ENCODE measurements around the gene UROC1.

The UROC1 gene

DNA sequence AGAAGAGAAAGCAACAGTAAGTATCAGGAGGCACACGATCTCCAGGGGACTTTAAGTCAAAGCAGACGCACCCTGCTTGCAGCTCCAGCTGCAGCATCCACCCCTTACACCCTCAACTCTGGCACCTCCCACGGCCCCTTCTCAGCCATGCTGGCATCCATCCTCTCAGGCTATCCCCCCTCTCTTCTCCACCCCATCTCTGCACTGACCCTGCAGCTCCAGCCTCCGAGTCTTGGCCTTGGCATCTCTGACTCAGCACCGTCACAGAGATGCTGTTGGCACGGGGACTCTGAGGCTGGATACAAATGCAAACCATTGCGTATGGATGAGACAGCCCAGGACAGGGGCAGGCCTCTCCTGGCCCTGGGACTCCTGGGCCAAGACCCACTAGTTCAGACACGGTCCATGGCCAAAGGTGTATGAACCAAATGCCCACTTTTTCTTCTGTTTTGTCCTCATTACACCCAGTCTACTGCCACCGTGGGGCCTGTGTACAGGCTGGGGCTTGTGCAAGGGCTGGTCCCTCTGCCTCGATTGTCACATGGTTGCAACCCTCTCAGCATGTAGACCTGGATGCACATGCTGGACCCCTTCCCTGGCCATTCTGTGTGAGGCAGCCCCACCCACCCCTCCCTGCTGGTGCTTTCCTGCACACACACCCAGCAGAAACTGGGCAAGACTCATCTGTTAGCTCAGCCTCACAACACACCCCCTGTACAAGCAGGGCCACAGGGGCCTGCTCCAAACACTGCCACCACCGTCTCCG lies 23.2 kb downstream of the UROC1 start:
- no peak for DNase-seq

DNA sequence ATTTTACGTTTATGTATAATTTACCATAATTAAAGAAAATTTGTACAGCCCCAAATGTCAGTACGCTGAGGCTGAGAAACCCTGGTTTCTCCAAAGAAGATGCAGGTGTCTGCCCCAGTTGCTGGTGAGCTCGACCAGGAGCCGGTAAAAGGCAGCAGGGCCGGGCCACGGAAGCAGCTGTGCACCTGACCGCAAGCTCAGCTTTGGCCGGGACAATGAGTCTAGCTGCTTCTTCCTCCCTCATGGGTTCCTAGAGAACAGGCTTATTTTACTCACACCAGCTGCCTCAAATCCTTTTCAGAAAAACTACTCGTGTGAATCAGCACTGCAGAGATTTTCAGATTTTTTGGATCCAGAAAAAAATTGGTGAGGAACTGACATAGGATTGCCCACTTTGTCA lies 23.8 kb downstream of the UROC1 start:
- no peak for DNase-seq

DNA sequence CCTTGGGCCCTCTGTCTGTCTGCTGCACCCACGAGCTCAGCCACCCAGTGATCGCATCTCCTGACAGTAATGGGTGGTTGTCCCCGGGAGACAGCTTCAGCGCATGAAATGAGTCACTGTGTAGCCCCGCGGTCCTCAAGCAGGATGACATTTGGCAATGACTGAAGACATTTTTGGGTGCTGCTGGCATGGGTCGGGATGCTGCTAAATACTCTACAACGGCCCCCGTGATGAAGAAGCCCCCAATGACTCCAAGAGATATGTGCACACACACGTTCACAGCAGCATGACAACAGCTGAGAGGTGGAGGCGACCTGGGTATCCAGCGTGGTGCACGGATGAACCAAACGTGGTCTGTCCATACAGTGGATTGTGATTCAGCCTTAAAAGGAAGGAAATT lies 24.5 kb downstream of the UROC1 start:
- no peak for DNase-seq

DNA sequence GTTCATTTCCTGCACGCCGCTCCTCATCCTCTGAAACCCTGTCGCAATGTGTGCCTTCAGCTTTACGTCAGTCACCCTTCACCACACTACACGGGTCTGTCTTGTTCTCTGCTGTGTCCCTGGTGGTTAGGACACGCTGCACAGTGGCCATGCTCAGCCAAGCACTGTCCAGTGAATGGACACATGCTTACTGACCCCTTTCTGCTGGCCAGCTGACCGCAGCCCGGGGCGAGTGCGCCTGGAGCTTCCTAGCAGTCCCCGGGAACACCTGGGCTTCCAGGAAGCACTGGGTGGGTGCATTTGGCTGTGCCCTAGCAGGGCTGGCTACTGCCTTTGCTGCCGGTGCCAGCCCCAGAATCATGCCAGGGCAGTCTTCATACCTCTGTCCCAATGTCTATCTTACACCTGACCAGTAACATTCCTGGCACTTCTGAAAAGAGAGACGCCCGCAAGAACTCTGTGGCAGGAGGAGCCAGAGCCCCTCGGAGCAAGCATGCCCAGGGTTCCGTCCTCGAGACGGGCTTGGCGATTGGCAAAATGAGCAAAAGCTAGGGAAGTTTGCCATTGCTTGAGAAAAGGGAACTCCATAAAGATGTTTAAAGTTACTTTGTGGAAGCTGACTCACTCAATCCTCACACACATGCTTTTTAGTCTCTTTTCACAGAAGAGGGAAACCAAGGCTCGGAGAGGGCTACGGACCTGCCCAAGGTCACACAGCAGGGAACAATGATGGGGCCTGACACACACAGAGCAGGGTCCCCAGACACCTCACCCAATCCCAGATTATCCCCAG lies 26.2 kb downstream of the UROC1 start:
- no peak for DNase-seq

DNA sequence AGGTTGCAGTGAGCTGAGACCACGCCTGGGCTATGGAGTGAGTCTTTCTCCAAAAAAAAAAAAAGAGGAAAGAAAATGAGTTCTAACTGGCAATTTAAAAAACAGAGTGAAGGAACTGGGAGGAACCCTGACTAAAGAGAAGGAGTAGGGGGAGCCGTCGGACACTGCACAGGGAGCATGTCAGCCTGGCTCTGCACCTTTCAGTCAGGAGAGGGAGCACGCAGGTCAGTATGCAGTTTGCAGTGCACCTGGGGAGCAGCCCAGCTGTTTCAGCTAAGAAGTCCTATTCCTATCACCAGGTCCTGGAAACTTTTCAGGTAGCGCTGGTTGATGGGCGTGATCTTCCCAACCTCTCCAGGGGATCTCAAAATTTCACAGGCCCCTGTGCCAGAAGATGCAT lies 27.0 kb downstream of the UROC1 start:
- DNase-seq: no peak

DNA sequence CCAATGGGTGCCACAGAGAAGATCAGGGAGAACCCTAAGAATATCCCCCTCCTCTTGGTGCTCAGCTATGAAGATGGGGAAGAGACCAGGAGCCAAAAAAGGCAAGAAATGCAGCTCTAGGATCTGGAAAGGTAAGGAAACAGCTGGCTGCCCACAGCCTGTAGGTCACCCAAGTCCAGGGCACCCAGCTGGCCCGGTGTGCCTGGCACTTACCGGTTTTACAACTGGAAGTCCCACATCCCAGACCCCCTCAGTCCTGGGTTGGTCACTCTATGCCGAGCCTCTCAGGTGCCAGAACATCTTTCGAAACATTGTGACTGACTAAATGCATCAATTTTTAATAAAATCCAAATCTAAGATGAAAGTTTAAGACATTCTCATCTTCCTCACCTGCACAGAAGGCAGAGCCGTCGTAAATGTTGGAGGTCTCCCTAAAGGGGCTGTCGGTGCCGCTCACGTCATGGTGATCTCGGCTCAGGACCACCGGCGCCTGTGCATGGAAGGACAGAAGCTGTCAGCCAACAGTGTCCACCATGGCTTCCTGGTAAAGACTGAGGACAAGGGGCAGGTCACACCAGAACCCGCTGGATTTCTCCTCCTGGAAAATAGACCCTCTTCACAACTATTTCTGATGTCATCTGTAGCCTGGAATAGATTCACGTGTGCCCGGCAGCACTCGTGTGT lies 28.5 kb downstream of the UROC1 start:
- DNase-seq: no peak

DNA sequence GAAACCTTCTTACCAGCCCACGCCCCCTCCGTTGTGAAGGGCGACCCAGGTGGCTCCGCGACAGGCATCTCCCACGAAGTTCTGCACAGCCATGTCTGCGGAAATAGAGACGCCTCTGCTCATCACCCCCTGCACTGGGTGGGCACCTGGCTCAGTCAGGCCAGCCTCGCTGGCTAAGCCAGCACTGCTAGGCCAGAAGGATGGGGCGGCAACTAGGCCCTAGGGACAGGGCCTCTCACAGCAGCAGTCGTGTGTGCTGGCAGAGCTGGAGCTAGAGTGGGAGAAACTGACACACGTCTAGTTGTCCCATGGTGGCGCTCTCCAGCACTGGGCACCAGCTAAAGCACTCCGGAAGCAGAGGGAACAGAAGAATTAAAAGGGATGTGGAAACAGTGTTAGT lies 29.4 kb downstream of the UROC1 start:
- DNase-seq: no peak

DNA sequence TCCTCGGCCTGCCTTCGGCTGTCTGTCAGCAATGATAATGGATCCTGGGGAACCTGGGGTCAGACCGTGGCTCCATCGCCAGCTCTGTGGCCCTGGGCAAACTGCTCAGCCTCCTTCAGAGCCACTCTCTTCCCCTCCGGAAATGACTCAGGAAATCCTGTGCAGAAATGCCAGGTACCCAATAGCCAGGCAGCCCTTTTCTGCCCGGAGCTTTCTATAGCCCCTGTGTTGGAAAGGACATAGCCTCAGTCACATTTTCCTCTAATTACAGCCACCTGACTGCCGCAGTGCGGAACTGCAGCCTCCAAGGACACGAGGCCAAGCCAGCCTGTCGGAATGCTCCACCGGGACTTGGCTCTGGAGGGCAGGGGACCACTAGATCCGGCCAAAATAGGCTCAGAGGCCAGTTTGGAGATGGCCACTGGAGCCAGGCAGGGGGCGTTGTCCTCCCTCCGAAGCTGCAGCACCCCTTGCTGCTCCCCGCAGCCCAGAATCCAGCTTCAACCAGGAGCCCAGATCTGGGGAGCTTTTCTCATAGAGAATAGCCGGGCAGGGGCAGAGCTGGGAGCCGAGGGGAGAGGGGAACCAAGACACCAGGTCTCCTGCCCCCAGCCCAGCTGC lies 30.3 kb downstream of the UROC1 start:
- peak in 1 of 5 experiments; percentile 22 for DNase-seq

DNA sequence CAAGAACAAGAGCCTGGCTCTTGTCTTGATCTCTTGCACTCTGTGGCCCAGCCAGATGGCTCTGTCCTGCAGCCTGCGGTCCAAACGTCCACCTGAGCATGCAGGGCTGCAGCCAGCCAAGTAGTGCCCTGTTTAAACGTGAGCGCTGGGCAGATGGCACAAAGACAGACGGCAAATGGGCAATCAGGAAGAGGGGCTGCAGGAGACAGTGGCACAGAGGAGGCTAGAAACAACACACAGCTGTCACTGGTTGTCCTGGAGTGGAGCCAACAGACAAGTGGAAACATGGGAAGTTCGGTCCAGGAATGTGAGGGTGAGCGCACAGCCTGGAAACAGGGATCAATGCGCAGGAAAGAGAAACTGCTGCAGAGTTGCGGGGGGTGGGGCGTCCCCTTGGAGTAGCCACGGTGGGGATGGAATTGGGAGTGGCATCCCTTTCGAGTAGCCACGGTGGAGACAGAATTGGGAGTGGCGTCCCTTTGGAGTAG lies 31.2 kb downstream of the UROC1 start:
- DNase-seq: no peak

DNA sequence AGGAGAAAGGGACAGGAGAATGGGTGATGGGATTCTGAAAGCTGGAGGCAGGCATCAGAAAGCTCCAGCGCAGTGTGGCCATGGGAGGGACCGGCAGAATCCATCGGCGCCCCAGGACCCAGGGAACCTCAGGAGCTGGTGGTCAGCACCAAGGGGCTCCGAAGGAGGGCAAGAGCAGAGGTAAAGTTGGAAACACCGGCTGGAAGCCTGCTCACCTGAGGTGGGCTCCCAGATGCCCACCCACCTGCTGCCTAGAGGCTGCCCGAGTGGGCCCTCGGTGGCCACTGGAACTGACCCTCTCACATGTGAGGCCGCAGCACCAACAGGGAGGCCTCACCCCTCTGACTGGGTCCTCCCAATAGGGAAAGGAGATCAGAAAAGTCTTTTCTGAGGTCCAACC lies 31.6 kb downstream of the UROC1 start:
- no peak for DNase-seq

DNA sequence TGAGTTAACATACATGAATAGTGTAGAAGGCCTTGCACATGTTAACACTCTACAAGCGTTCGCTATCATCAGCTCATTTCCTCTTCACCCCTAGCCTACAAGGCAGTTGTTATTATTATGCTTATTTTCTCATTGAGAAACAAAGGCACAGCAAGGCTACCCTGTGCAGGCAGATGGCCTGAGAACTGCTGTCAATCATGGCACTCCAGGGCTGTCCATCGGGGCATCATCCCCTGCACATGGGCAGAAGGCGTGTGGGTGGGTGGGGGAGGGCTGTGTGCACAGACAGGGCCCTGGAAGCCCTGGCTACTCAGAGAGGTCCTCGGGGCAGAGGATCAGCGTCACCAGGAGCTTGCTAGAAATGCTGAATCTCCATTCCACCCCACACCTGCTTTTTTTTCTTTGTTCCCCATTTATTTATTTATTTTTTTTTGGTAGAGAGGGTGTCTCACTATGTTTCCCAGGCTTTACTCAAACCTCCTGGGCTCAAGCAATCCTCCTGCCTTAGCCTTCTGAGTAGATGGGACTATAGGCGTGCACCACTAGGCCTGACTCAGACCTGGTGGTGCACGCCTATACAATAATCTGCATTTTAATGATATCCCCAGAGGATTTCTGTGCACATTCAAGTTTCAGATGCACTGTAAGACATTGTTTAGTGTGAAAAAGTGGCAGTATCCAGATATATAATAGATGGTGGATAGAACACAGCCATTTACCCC lies 32.2 kb downstream of the UROC1 start:
- DNase-seq: no peak

DNA sequence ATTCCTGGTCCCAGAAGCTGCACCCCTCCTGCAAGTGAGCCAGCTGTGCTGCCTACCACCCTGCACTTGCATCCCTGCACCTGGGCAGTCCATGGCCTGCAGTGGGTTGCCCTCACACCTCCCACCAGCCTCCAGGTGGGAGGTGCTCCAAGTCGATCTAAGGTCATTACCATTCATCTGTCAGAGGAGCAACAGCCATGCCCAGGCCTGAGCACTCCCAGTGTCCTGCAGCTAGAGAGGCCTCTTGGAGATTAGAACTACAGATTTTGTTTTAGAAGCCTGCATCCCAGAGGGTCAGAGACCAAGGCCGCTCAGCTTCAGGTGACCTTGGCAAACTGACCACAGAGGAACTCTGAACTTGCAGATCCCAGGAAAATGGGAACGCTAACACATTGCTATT lies 32.9 kb downstream of the UROC1 start:
- DNase-seq: no peak

DNA sequence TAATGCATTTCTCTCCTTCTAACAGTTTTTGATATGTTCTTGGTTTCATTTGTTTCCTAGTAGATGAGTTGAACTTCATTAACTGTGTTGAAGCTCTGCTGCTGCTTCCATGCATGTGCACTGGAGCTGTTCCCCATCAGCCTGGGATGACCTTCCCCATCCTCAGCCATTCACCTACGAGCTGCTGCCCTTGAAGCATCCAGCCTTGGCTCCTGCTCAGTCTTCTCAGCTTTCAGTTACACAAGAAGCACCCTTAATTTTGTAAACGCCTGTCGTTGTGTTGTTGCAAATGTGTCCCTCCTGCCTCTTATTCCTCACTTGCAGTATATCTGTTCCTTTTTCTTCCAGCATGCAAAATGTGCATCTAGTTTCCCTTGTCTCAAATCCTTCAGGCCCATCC lies 33.4 kb downstream of the UROC1 start:
- no peak for DNase-seq

DNA sequence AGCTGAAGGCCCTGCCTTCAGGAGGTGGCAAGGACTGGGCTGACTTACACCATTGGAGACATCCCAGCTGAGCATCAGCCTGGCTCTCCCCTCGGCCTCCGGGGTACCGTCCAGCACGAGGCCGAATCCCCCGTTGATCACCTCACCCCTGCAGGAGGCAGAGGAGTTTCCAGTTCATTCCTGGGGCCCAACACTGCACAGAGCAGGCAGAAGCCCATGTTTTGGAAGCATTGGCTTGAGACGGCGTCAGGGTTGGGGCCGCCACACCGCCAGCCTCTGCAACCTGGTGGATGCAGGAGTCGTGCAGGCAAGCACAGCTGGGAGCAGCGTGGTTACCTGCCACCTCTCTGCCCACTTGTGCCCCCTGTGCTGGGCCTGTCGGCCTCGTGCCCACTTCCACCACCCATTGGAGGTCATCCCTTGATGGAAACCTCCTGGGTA lies 34.2 kb downstream of the UROC1 start:
- DNase-seq: no peak

DNA sequence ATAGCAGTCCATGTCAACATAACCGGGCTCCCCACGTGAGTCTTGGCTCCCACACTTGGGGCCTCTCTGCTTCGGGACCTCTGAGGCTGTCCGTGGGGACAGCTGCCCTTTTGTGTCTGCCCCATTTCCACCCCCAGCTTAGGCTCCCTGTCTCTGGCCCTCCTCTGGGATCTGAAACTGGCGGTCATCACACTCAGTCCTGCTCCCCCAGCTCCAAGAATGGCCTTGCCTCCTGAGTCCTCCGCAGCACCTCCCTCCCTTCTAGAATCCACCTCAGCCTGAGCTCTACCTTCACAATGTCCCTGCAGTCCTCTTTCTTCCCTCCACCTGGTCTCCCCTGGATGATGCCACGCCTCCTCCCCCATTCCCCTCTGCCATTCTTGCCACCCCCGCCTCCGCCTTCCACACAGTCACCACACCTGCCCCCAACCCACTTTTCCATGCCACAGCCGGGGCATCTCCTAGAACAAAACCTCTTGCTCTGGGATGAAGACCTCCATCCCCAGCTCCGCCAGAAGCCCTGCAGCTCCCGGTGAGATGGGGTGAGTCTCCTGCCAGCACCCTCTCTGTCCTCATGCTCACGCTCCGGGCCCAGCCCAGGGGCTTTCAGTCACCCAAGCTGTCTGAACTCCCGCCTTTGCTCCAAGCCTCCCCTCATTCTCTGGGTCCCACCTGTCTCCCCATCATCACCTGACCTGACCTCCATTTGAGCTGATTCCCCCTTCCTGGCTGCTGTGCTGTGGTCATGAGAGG lies 34.9 kb downstream of the UROC1 start:
- DNase-seq: no peak

DNA sequence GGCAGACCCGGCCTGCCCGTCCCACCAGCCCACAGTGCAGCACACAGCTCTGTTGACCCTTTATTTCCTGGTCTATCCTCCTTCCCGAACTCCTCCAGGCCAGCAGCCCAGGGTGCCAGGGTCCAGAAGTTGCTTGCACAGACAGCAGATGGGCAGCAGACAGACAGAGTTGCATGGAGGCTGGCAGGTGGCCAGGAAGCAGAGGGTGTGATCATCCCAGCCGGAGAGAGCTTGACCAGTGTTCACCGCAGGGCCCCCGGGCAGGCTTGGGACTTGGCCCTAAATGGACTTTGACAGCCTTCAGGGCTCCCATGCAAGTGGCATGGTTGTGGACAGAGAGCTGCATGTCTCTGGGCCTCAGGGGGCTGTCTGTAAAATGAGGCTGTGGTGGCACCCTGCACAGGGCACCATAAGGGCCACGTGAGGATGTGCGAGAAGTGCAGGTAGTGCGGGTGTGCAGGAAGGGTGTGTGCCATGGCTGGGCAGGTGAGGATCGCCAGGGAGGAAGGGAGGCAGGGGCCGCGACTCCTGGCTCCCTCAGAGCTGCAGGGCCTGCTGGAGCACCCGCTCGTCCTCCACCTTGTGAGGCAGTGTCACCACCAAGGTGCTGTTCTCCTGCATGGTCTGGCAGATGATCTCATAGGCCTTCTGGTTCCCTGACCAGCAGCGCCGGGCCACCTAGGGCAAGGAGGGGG lies 35.6 kb downstream of the UROC1 start:
- no peak for DNase-seq

DNA sequence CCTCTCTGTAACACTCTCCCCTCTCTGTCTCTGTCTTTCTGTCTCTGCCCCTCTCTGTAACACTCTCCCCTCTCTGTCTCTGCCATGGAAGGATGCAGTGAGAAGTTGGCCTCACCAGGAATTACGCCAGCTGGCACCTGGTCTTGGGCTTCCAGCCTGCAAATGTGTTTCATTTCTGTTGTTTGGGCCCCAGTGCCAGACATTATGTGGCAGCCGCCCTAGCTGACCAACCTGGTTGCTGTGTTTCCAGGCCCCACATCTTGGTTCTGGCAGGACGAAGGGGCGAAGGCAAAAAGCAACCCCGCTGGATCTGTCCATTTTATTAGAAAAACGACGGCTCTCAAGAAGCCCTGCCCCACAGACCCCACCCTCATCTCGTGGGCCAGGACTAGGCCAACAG lies 36.7 kb downstream of the UROC1 start:
- DNase-seq: no peak

DNA sequence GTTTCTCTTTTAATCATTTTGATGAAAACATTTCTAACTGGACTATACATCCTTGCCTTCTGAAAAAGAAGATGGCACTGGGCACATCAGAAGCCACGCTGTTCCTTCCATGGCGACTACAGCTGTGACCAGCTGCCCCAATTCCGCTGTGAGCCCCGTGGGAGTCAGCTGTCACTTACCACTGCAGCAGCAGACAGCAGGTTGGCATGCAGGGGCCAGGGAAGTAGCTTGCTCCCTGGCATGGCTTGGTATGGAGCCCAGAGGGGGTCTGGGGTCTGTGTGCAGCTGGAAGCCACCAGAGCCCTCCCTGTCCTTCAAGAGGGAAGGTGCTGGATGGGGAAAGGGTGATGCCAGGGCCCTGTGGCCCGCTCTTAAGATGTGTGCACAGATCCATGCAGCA lies 37.4 kb downstream of the UROC1 start:
- no peak for DNase-seq

DNA sequence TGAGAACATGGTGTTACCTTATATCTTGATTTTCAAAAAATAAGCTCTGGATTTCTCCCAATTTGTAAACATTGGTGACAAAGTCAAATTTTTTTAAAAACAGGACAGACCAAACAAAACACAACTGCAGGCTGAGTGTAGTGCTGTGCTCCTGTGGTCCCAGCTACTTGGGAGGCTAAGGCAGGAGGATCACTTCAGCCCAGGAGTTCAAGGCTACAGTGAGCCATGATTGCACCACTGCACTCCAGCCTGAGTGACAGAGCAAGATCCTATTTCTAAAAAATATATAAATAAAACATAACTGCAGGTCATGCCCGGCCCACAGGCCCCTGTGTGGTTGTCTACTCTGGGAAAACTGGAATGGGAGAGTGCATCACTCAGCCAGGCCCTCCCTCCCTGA lies 37.9 kb downstream of the UROC1 start:
- no peak for DNase-seq

DNA sequence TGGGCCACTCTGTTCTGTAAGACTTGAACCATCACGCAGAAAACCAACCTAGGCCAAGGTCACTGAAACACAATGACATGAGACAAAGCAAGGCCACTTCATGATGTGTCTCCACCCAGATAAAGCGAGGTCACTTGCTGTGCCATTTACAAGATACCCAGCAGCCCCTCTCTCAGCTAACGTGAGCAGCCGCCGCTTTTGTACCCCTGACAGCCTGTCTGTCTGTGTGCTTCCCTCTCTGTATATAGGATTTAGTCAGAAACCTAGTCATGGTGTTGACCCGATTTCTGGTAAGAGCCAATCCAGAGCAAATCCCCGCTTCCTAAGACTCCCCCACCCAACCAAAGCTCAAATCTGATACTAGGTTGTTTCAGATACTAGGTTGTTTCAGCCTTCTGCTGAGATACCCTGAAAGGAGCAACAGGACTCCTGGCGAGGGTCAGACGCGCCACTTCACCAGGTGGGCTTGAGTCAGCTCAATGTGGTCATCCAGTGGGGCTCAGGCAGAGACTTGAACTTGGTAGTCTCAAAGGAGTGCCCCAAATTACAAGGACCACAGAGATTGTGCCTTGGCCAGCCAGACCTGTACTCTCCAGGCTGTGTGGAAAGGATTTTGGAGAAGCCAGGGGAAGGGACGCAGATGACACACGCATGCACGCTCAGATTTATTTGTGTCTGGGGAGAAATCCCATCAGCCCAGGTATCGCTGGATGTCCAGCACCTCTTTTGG lies 38.8 kb downstream of the UROC1 start:
- no peak for DNase-seq
